HEK293T (cell line): ENCODE results near the gene MAST3.

Experiments used
- BHLHE40 ChIP-seq: fragments of 450-650 bp; IDR thresholded peaks from 2 replicates; pipeline ENCODE4 v1.6.1; 2016; ENCODE audit warnings: mild to moderate bottlenecking, moderate library complexity, borderline replicate concordance
- ELF4 ChIP-seq: fragments of 450-650 bp; IDR thresholded peaks from 2 replicates; pipeline ENCODE4 v1.6.1; 2017; ENCODE audit warnings: antibody characterized with exemption
- FOXA1 ChIP-seq: fragments of 450-650 bp; IDR thresholded peaks from 2 replicates; pipeline ENCODE4 v1.6.1; 2016; ENCODE audit warnings: mild to moderate bottlenecking
- FOXK2 ChIP-seq: fragments of 450-650 bp; IDR thresholded peaks from 2 replicates; pipeline ENCODE4 v1.6.1; 2016; ENCODE audit warnings: mild to moderate bottlenecking
- FOXM1 ChIP-seq: fragments of 450-650 bp; IDR thresholded peaks from 2 replicates; pipeline ENCODE4 v1.6.1; 2017; ENCODE audit warnings: mild to moderate bottlenecking, borderline replicate concordance
- HDGF ChIP-seq: fragments of 450-650 bp; IDR thresholded peaks from 2 replicates; pipeline ENCODE4 v1.6.1; 2017; ENCODE audit warnings: antibody characterized with exemption, borderline replicate concordance
- L3MBTL2 ChIP-seq: fragments of 450-650 bp; conservative IDR thresholded peaks from 2 replicates; pipeline ENCODE4 v1.6.1; 2016; ENCODE audit warnings: mild to moderate bottlenecking
- NFRKB ChIP-seq: fragments of 450-650 bp; IDR thresholded peaks from 2 replicates; pipeline ENCODE4 v1.6.1; 2016; ENCODE audit warnings: mild to moderate bottlenecking, moderate library complexity
- PKNOX1 ChIP-seq: fragments of 450-650 bp; IDR thresholded peaks from 2 replicates; pipeline ENCODE4 v1.6.1; 2016
- SP1 ChIP-seq: fragments of 450-650 bp; IDR thresholded peaks from 2 replicates; pipeline ENCODE4 v1.6.1; 2017
- SUZ12 ChIP-seq: fragments of 450-650 bp; IDR thresholded peaks from 2 replicates; pipeline ENCODE4 v1.6.1; 2016; ENCODE audit warnings: mild to moderate bottlenecking
- ZNF384 ChIP-seq: fragments of 450-650 bp; IDR thresholded peaks from 2 replicates; pipeline ENCODE4 v1.6.1; 2016

DNA sequence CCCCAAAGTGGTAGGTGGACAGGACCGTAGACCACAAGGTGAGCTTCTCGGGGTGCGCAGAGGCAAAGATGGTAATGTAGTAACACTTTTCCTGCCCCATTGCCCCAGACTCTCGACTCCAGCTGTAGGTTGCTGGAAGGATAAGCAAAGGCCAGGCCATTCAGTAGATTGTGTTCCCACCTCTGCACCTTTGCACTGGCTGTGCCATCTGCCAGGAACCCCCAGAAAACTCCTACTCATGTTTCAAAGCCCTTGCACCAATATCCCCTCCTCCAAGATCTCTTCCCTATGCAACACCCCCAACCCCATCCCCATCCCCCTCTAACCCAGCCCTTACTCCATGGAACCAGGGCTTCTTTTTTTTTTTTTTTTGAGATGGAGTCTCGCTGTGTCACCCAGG, 29.2 kb upstream of the MAST3 start:
- TF ChIP-seq SUZ12 (no peak), NFRKB (no peak), BHLHE40 (no peak), SP1 (no peak), L3MBTL2 (no peak), ZNF384 (no peak), PKNOX1 (no peak), ELF4 (no peak), FOXM1 (no peak), FOXA1 (no peak), HDGF (no peak), FOXK2 (no peak)
